HCEC 1CT (cell line): Measurements from ENCODE around the gene MYBBP1A.
"Not testable (repeated sequence)": the region's sequence is repeated elsewhere in the genome, so short reads cannot be mapped to it uniquely, and the experiment has no call there.

Experiments
- DNase-seq: peaks from one replicate; pipeline ENCODE4 v3.0.0-alpha.2; 2017

The MYBBP1A gene, protein sequence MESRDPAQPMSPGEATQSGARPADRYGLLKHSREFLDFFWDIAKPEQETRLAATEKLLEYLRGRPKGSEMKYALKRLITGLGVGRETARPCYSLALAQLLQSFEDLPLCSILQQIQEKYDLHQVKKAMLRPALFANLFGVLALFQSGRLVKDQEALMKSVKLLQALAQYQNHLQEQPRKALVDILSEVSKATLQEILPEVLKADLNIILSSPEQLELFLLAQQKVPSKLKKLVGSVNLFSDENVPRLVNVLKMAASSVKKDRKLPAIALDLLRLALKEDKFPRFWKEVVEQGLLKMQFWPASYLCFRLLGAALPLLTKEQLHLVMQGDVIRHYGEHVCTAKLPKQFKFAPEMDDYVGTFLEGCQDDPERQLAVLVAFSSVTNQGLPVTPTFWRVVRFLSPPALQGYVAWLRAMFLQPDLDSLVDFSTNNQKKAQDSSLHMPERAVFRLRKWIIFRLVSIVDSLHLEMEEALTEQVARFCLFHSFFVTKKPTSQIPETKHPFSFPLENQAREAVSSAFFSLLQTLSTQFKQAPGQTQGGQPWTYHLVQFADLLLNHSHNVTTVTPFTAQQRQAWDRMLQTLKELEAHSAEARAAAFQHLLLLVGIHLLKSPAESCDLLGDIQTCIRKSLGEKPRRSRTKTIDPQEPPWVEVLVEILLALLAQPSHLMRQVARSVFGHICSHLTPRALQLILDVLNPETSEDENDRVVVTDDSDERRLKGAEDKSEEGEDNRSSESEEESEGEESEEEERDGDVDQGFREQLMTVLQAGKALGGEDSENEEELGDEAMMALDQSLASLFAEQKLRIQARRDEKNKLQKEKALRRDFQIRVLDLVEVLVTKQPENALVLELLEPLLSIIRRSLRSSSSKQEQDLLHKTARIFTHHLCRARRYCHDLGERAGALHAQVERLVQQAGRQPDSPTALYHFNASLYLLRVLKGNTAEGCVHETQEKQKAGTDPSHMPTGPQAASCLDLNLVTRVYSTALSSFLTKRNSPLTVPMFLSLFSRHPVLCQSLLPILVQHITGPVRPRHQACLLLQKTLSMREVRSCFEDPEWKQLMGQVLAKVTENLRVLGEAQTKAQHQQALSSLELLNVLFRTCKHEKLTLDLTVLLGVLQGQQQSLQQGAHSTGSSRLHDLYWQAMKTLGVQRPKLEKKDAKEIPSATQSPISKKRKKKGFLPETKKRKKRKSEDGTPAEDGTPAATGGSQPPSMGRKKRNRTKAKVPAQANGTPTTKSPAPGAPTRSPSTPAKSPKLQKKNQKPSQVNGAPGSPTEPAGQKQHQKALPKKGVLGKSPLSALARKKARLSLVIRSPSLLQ (N-terminal part only)

DNA sequence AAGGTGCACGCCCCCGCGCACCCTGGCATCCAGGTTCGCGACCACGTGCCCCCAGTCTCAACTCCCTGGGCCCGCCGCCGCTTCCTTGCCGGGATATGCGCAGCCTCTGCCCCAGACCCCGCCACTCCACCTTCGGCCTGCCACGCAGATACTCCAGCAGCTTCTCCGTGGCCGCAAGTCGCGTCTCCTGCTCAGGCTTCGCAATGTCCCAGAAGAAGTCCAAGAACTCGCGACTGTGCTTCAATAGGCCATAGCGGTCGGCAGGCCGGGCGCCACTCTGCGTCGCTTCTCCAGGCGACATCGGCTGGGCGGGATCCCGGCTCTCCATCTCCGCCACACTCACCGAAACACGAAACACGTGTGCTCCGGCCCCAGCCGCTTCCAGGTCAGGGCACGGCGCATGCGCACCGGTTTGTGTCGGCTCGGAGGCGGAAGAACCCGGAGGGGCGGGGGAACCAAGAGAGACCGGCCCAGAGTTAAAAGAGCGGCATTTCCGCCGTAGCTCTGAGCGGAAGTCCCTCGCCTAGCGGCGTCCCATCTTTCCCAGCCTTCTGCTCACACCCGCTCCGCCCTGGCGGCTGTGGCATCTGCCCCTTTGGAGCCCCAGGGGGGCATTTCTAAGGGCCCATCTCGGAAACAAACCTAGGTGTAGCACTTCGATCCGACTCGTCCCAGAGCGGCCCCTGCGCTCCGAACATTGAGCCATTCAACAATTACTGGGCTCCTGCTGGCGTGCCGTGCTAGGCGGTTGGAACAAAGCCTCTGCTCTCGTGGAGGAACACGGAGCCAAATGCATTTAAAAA, at the start of gene MYBBP1A:
MYBBP1A (minus strand) TSS at position 388 of the 803 bp plus-strand sequence; CDS start at position 328, 60 bp downstream.
- DNase-seq = peak; percentile 92

DNA sequence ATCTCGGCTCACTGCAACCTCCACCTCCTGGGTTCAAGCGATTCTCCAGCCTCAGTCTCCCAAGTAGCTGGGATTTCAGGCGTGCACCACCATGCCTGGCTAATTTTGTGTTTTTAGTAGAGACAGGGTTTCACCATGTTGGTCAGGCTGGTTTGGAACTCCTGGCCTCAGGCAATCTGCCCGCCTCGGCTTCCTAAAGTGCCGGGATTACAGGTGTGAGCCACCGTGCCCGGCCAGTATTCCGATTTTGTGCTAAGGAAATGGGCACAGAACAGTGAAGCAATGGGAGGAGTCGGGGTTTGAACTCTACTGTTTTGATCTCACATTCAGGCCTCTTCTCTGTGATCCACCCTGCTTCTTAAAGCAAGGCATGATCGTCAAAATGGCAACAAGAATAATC, 49.6 kb upstream of the MYBBP1A start:
- not testable (repeated sequence) for DNase-seq

DNA sequence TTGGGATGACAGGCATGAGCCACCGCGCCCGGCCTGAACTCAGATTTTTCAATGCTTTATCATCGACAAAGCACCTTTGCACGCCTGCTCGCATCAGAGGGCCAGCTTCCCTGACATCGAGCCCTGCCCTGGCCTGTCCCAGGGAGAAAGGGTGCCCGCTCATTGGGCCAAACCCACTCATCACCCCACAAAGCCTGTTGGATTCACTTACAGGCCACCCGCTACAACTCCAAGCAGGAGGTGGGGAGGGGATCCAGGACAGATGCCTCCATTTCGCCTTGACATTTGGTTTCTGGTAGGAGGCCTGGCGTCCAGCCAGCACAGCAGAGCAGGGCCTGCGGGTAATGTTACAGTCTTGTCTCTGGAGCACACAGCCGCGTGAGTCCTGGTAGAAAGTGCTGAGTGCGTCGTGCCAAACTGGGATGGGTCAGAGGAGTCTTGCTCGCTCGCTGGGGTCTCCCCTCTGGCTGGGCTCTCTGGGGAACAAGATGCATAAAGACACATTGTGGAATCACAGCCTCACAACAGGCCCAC, 49.0 kb upstream of the MYBBP1A start:
- no peak for DNase-seq

DNA sequence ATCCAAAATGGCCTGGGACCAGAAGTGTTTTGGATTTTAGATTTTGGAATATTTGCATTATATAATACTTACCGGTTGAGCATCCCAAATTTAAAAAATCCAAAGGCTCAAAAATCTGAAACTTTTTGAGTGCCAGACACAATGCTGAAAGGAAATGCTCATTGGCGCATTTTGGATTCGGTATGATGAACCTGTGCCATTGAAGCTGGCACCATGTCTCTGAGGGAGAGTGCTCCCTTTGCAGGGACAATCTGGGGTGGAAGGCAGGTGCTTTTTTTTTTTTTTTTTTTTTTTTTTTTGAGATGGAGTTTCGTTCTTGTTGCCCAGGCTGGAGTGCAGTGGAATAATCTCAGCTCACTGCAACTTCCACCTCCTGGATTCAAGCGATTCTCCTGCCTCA, 46.9 kb upstream of the MYBBP1A start:
- DNase-seq = no peak

DNA sequence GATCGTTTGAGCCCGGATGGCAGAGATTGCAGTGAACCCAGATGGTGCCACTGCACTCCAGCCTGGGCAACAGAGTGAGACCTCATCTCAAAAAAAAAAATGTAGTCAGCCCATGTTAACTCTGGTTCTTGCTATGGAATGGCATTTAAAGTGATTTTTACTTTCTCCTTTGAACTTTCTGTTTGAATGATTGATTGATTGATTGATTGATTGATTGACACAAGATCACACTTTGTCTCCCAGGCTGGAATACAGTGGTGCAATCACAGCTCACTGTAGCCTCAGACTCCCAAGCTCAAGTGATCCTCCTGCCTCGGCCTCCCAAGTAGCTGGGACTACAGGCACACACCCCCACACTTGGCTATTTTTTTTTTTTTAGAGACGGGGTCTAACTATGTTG, 46.1 kb upstream of the MYBBP1A start:
- DNase-seq = no peak

DNA sequence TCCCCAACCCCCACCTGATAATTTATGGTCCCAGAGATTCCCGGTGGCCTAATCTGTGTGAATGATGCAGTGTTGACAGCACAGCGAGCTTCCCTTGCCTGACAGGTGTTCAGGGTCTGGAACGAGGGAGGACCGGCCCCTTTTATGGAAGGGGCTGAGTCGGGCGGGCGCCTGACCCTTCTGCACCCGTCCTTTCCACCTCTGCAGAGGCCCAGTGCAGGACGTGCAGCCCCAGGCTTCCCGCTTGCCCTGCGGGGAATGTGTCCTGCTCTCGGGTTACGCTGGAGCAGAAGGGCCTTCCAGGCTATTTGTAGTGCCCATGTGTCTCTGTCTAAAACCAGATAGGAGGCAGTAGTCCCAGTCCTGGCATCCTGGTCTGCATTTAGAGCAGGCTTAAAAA, 45.4 kb upstream of the MYBBP1A start:
- no peak for DNase-seq

DNA sequence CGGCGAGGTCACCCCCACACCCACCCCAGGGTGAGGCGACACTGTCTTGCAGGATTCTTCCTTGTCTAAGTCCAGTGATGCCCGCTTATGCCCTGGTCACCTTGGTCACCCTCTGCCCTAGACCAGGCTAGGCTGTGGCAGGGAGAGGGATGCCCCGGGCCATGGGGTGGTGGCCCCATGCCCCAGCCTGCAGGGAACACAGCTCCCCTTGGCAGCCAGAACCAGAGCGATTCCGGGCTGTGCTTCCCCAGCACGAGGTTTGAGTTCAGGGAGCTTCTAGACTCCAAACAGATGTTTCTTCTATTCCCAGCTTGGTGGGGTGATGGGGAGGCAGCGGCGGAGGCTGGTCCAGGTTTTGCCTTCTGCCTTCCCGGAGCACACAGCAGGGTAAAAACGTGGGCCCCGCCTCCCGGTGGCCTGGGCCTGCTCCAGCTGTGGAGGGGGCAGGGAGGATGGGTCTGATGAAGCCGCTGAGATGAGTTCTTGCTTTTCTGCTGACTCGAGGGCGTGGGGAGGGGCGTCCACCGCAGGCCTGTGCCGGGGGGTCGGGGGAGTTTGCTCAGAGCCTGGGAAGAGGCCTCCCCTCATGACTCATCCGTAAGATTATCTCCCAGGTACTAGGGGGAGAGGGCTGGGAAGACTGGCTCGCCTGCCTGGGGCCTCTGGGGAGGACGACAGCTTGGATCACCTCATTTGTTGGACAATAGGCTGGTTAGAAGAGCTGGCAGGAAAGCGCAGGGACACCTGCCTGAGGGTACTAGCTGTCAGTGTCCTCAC, 44.5 kb upstream of the MYBBP1A start:
- DNase-seq = no peak

DNA sequence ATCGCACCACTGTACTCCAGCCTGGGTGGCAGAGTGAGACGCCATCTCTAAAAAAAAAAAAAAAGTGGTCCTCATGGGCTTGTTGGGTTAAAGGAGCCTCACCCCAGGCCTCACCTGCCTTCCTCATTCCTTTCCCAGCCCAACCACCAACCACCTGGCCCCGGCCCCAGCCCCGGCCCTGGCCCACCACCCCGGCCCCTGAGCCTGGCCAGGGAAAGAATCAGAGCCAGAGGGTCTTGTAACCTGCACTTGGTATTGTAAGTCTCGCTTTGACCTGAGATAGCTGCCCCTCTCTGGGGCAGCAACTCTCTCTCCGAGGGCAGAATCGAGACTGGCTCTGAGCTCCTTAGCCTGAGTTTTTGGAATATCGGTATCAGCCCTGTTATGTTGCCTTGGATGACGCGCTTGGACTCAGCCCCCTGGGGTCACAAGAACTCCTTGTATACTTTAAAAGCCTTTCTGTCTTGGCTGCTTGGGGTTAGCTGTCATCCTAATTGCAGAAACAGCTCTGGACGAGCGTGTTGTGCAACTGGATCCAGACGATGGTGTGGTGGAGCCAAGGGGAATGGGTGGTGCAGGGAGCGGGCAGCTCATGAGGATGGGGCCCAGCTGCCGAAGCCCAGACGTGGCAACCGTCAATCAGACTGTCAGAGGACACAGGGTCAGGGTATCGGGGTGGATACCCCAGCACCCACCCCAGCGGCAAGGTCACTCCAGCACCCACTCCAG, 43.8 kb upstream of the MYBBP1A start:
- DNase-seq = no peak

DNA sequence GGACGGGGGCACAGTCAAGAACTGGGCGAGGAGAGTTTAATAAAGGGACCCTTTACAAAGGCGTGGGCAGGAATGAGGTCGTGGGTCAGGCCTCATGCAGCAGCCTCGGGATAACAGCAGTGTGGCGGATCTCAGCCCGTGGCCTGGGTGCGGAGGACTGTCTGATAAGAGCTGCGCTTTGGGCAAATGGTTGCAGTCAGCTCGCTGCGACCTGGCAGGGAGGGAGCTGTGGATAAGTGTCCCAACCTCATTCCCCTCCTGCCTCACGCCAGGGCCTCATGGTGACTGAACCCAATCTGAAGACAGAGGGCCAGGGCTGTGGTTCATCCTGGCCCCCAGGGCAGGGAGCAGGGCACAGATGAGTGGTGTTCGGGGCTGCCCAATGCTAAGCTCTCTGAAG, 42.8 kb upstream of the MYBBP1A start:
- no peak for DNase-seq

DNA sequence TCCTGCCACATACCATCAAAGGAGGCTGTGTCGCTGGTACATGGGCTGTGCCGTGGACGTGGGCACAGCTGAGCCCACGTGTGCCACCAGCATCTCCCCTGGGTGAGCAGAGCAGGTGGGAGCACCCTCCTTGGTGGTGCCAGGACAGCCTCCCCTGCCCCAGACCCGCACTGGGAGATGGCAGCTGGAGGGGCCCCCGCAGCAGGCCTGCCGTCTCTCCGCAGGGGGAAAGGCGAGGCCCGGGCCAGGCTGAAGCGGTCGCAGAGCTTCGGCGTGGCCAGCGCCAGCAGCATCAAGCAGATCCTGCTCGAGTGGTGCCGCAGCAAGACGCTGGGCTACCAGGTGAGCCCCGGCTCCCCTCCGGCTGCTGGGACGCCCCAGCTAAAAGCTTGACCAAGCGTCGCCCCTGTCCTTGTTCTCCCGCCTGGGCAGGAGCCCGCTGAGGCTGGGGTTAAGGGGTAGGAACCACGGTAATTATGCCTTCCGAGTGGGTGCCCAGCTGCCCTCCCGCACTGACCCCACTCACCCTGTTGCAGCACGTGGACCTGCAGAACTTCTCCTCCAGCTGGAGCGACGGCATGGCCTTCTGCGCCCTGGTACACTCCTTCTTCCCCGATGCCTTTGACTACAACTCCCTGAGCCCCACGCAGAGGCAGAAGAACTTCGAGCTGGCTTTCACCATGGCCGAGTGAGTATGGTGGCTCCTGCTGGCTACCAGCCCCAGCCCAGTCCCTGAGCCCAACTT, 41.6 kb upstream of the MYBBP1A start:
- DNase-seq = no peak

DNA sequence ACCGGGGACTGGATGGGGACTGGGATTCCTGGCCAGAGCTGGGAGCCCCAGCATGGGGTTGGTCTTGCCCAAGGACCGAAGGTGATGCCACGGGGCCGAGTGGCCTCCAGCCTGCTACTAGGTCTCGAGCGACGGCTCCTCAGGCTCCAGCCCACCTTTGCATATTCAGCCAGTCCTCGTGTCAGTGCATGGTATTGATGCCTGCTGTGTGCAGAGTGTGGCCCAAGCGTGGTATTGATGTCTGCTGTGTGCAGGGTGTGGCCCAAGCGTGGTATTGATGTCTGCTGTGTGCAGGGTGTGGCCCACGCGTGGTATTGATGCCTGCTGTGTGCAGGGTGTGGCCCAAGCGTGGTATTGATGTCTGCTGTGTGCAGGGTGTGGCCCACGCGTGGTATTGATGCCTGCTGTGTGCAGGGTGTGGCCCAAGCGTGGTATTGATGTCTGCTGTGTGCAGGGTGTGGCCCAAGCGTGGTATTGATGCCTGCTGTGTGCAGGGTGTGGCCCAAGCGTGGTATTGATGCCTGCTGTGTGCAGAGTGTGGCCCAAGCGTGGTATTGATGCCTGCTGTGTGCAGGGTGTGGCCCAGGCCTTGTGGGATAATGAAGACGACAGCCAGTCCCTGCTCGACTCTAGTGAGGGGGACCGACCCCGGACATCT, 40.6 kb upstream of the MYBBP1A start:
- DNase-seq = not testable (repeated sequence)

DNA sequence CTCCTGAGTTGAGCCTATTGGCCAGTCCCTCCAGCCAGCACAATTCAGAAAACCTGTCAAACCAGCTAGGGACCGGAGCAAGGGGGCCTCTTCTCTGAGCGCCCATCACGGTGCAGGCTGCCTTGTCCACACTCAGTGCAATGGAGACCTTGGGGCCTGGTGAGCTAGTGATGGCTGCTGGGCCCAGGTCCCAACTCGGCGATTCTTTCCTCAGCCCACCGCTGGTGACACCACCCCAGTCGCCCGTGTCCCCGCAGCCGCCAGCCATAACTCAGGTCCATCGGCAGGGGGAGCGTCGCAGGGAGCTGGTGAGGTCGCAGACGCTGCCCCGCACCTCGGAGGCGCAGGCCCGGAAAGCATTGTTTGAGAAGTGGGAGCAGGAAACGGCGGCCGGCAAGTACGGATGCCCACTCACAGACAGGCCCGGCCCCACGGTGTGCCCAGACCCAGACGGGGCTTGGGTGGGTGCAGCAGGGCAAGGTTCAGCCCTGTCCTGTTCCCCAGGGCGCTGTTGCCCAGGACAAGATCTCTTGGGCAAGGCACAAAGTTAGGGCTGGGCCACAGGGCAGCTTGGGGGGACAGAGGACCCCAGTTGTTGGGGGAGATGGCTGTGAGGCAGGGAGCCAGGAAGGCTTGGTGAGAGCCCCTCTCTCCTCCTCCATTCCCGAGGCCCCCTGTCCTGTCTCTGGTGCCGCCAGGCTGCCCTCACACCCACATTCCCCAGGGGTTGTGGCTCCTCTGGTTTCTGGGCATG, 39.9 kb upstream of the MYBBP1A start:
- DNase-seq = no peak

DNA sequence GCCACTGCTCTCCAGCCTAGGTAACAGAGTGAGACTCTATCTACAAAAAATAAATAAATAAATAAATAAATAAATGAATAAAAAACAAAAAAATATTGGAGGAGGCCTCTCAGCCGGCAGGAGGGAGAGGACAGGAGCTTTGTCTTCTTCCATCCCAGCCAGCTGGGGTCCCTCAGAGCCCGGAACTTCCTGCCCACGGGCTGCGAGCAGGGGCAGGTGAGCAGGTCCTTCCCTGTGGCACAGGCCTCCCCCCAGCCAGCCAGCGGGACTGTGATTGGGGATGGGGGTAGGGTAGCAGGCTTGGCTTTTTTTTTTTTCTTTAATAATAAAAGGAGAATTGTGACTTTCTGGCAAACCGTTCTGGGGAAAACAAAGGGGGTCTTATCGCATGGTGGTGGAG, 39.2 kb upstream of the MYBBP1A start:
- no peak for DNase-seq

DNA sequence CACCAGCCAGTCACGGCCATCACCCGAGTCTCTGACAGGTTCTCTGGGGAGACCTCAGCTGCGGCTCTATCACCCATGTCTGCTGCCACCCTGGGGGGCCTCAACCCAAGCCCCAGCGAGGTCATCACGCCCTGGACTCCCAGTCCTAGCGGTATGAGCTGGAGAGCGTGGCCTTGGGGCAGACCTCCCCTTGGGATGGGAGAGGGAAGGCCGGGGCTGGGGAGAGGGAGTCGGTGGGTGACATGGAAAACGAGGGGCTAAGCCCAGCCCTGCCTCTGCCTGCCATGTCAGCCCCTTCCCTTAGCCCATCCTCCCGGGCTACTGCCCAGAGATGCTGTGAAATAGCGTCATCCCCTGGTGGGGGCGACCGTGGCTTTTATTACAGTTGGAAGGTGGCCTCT, 37.8 kb upstream of the MYBBP1A start:
- DNase-seq = no peak

DNA sequence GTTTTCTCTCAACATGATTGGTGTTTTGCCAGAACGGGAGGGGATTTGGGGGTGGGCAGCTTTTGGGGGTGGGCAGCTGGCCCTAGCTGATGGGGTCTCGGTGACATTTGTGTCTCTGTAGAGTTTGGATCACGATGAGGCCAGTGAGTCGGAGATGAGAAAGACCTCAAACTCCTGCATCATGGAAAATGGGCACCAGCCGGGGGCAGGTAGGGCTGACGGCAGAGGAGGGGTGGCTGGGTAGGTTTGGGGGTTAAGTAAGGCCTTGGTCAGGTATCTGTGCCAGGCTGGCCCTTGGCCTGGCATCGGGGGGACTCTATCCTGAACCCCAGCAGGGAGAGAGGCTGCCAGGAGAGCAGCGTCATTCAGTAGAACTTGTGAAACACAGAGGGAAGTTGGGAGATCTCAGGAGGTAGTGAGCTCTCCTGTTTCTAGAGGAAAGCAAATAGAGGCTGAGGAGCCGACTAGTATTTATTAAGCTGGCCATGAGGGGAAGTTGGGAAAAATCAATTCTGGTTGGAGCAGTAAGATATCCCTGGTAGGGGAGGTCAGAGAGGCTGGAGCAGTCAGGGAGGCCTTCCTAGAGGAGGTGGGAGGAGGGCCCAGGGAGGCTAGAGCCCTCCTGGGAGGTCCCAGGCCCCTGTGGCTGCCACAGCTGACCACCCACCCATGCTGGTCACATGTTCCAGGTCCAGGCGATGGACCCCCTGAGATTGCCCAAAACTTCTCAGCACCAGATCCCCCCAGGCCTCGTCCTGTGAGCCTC, 37.2 kb upstream of the MYBBP1A start:
- DNase-seq = no peak

DNA sequence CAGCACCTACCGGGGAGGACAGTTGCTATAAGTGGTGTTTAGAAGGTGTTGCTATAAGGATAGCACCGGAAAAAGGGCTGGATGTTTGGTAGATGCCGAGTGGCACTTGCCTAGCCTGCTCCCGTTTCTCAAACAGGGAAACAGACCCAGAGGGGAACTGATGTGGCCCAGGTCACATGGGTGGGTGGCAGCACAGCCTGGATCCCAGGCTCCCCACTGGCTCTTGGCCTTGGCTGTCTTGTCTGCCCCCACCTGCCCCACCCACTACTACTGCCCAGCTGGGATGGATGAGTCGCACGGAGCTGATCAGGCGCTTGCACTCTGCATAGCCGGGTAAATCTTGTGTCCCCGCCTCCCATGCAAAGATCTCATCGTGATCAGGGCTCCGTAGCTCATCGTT, 36.3 kb upstream of the MYBBP1A start:
- DNase-seq = no peak

DNA sequence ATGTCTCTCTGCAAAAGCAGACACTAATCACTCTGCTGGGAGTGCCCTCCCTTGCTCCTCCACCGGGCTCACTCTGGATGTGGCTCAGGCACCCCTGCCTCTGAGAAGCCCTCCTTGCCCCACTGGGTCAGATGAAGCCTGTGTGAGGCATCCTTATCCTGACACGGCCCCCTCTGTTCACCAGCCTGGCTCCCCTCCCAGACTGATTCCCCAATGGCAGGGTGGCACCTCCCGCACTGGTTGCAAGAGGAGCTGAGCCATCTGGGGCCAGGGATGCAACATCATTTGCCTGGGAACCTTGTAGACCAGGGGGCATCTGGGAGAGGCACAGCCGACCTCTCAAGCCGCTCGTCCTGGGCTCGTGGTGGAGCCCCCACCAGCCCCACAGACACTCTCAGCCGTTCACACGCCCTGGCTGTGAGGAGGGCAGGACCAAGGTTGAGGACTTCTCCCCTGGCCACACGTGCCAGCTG, 35.8 kb upstream of the MYBBP1A start:
- DNase-seq = no peak
